Mesangial cell (primary cell): ENCODE results near the gene STK10. TPM values are rescaled to one million over a fixed set of nuclear protein-coding genes. Genes with fewer than 3 reads are reported as not detected.

Experiments used
- total RNA-seq: library from RNA; depleted of rRNA; stranded (reverse); fragments of >200 nt; gene quantifications from 2 replicates; pipeline ENCODE4 v1.2.3, GENCODE V29; 2015

Gene STK10
- 13.5 and 16.4 TPM in 2 replicates for total RNA-seq

GRCh38 chr5:172188033-172188892 is at the start of gene STK10:
Gene STK10 (minus strand): TSS chr5:172188224. CDS start chr5:172188042, 182 bp downstream.

DNA sequence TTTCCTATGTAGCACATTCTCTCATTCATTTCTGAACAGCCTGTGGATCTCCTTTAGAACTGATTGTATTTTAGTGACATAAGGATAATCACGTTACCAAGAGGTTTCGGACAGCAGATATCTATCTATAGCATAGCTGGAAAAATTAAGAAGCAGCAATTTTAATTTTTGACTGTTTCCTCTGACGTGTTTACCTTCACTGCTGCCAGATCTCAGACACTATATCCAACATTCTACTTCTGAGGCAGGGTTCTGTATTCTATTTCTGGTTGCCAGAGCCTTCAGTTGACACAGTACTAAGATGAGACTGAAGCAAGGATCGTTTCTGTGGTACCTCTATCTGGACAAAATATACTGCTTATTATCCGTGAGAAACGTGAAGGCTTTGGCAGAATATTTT is 5.8 kb upstream of the STK10 start, which contains the start of gene EFCAB9:
EFCAB9 (plus strand) TSS at position 301 of the 400 bp plus-strand sequence; CDS start at position 302, 1 bp downstream.

GRCh38 chr5:172006321-172007174 is 181.5 kb downstream of the STK10 start, which contains the start of gene FBXW11:
Gene FBXW11 (minus strand): TSS chr5:172006638. CDS start chr5:172006502, 136 bp downstream.

Other genes starting within 250 kb of the STK10 start
- 33.2 and 36.4 TPM in 2 replicates for gene FBXW11, start 181.6 kb downstream of the STK10 start, total RNA-seq
- gene EFCAB9, start 5.9 kb upstream of the STK10 start, total RNA-seq, result not detected in 2 replicates
- 18.1 and 19.1 TPM in 2 replicates for gene UBTD2, start 95.5 kb upstream of the STK10 start, total RNA-seq